T-helper 1 cell (primary cell): Measurements from ENCODE around the gene KRIT1.
"Not testable (repeated sequence)": the region's sequence is repeated elsewhere in the genome, so short reads cannot be mapped to it uniquely, and the experiment has no call there.

Experiments used
- DNase-seq, 5 donors: peaks; one replicate each; pipeline ENCODE4 v3.0.0-alpha.2; 2012 to 2020
- total RNA-seq, 4 donors: gene quantifications; one replicate each; lab custom pipeline; 2026; lab: John Stamatoyannopoulos, UW

The KRIT1 gene
- 15.9 to 36.7 (median 31.2) reads per million in 4 donors for total RNA-seq

- peak; percentile 72 to 87 (median 83) for DNase-seq
Measured at GRCh38 chr7:92245487-92246359, at the start of gene KRIT1, which contains the start of gene ANKIB1. TSS of gene KRIT1 (minus strand) at chr7:92245914. CDS start at chr7:92242135, 3,779 bp downstream. TSS of gene ANKIB1 (plus strand) at chr7:92245974. CDS start at chr7:92294979, 49,005 bp downstream.

DNA sequence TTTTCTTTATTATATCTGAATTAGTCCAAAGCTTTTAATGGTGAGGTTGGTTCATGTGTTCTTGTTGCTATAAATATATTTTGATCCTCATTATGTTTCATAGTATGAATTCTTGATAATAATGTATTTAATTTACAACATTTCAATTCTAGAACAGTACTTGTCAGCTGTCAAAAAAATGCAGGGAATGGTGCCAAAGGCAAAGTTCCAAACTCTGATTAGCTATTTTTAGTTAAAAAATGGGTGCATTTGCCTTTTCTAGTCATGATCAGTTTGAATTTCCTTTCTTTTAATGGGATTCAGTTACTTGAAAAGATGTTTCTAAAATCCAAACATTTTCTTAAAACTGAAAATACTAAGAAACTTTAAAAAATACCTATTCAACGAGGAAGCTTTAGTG lies 49.7 kb upstream of the KRIT1 start:
- no peak for DNase-seq

GRCh38 chr7:92293896-92294590 lies 48.3 kb upstream of the KRIT1 start:
- DNase-seq = no peak

DNA sequence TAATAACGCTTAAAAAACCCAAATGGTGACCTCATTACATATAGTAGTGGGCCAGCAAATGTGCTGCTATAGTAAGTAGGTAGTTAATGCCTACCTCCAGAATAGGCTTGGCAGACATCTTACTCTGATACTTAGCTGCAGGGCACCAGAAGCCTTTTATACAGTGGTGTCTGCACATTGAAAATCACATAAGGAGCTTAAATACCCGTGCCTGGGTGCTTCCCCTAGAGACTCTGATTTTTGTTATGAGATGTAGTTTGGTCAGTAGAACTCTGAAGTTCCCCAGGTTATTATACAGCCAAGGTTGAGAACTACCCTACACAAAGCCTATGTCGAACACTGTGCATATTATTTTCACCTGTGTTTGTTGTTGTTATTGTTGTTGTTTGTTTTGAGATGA lies 47.3 kb upstream of the KRIT1 start:
- no peak for DNase-seq

DNA sequence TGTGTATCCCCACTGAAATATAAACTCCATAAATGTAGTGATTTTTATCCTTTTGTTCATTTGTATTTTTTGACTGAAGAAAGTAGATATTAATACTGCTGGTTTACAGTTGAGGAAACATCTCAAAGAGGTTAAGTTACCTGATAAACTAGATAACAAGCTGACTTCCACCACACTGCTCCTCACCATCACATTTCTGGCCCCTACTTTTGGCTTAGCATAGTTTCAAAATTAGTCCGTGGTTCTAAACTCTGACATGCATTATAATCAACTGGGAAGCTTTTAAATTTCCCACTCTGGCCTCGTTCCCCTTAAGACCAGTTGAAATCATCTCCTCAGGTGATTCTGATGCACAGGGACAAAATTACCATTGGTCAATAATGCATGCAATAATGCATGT lies 43.6 kb upstream of the KRIT1 start:
- no peak for DNase-seq

DNA sequence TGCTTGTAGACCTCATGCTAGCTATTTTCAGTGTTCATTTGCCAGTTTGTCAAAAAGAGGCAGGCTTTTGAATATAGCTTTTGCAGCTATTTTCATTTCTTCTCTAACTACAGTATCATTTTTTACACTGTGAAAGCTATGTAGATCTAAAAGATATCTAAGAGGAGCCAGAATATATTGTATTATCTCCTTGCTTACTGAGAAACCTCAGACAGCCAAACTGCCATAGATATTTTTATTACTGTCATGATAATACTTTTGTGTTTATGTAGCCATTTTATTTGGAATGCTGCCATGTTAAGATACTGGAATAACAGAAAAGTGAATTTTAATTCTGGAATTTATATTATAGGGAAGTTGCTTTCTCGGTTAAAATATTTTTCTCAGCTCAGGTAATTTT lies 37.2 kb upstream of the KRIT1 start:
- DNase-seq = no peak

- DNase-seq = no peak
Measured at GRCh38 chr7:92282221-92282814, 36.6 kb upstream of the KRIT1 start.

GRCh38 chr7:92281031-92281430 lies 35.3 kb upstream of the KRIT1 start:
- DNase-seq = no peak

- DNase-seq = no peak
Measured at GRCh38 chr7:92279396-92280031, 33.8 kb upstream of the KRIT1 start.

DNA sequence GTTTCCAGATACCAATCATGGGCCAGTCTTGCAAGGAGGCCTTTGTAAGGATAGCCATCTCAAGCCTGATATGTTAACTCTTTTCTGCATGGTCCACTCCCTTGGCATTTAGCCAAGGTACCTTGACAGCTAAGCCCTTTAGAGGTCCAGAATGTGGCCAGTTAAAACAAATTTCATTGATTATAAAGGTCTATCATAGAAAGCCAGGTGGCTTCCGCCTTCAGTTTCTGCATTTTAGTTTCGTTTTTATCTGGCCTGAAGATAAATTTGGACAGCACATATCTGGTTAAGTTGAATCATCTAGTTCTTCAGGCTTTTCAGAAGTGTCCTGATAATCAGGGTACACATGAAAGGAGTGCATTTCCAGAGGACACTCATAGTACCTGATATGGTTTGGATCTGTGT lies 30.7 kb upstream of the KRIT1 start:
- DNase-seq = no peak

DNA sequence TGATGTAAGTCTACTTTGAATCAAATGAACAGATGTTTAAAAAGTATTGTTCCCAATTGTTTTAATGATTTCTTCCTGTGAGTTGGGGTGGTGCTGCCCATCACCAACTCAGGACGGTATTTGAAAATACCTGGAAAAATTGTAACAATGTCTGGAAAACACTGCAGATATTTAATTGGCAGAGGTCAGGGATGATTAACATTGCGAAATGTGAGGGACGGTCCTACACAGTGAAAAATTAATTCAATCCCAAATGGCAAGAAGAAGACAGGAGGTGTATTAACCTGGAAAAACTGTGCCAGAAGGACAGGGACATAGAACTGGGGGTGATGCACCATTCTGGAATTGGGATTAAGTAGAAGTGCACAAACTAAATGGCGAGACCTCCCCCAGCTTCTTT lies 29.6 kb upstream of the KRIT1 start:
- no peak for DNase-seq

DNA sequence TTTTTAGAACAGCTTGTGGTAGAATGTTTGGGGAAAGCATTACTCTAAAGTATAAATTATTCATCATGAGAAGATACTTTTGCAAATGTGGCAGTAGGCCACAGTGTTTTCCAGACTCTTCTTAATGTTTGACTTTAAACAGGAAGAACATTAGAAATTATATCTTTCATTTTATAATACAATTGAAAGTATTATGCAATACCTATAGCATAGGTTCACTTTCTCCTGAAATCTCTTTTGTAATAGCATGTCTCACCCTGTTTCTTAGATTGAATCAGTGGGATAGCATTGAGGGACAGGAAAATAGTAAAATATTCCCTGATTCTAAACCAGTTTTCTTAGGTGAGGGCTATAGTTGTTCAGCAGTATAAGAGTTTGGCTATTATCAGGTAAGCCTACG lies 23.2 kb upstream of the KRIT1 start:
- no peak for DNase-seq

DNA sequence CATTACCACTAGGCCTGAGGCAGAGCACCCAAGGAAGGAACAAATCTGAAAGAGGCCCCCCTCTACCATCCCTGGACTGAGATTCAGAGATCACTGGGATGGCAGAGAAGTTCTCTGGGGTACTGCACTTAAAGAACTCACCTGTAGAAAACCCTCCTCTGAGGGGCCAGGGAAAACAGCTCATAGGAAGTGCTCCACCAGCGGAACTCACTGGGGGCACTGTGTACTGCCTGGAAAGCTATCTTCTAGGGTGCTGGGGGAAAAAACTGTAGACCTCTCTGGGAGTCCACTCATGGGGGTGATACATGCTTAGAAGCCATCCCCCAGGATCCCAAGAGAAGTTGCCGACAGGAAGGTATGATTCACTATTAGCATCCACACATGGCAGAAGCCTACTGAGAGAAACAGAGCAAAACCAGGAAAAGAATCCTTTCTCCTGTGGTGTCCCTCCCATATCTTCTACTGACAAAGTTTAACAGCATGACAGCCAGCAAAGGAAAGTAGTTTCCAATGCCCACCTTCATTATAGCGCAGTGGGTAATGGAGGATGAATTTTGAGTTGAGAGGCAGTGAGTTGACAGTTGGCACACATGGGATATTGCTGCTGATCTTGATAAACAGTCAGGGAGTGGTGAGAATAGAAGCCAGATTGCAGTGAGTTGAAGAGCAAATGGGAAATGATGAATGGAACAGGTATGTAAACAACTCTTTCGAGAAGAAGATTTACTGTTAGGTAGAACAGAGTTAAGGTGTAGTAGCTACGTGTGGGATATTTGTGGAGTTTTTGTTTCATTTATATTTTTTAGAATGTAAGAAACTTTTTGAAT lies 20.9 kb upstream of the KRIT1 start:
- DNase-seq = no peak

DNA sequence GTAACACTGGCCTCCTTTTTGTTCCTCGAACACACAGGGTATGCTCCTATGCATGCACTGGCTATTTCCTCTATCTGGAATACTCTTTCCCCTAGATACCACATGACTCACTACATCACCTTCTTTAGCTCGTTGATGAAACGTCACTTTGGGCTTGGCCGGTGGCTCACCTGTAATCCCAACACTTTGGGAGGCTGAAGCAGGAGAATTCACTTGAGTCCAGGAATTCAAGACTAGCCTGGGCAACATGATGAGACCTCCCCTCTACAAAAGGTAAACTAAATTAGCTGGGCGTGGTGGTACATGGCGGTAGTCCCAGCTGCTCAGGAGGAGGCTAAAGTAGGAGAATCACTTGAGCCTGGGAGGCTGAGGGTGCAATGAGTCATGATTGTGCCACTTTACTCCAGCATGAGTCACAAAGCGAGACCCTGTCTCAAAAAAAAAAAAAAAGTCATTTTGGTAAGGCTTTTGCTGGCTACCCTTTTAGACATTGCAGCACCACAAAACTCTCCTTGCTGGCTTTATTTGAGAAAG lies 14.6 kb upstream of the KRIT1 start:
- DNase-seq = no peak

GRCh38 chr7:92259610-92260247 lies 14.0 kb upstream of the KRIT1 start:
- DNase-seq = no peak

DNA sequence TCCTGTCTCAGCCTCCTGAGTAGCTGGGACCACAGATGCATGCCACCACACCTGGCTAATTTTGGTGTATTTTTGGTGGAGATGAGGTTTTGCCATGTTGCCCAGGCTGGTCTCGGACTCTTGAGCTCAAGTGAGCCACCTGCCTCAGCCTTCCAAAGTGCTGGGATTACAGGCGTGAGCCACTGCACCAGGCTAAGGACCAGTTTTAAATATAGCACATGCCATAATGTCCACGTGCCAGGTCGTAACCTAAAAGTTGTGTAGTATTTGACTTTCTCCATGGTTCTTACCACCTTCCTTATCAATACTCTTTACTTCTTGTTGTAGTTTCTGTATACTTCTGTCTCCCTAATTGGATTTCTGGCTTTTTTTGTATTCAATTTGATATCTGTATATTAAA lies 13.3 kb upstream of the KRIT1 start:
- DNase-seq = no peak

GRCh38 chr7:92255308-92255707 lies 9.6 kb upstream of the KRIT1 start:
- no peak for DNase-seq

- not testable (repeated sequence) for DNase-seq
Measured at GRCh38 chr7:92254800-92255199, 9.1 kb upstream of the KRIT1 start.

GRCh38 chr7:92253251-92253650 lies 7.5 kb upstream of the KRIT1 start:
- no peak for DNase-seq

GRCh38 chr7:92251181-92251580 lies 5.5 kb upstream of the KRIT1 start:
- no peak for DNase-seq

- no peak for DNase-seq
Measured at GRCh38 chr7:92250603-92251002, 4.9 kb upstream of the KRIT1 start.
